Endothelial cell of umbilical vein (primary cell): ENCODE results near the gene SLC10A1. TPM values are rescaled to one million over a fixed set of nuclear protein-coding genes. Genes with fewer than 3 reads are reported as not detected.

Source experiments
- BruUV-seq: library from RNA; stranded (reverse); fragments of 400-500 nt; replicated peaks from 2 replicates; lab custom pipeline; 2021; lab: Mats Ljungman, UMichigan
- CTCF ChIA-PET: fragments of 300-600, 350-600 bp; sonication (Branson Sonifier 250); formaldehyde crosslinking; loops from one replicate; lab custom pipeline; 2021; ENCODE audit warnings: antibody characterized with exemption, inconsistent platforms; lab: Charles Lee
- POLR2A ChIA-PET: fragments of 300-600, 350-600 bp; sonication (Branson Sonifier 250); formaldehyde crosslinking; loops from one replicate; lab custom pipeline; 2021; ENCODE audit warnings: antibody characterized with exemption, inconsistent platforms; lab: Charles Lee
- DNase-seq: peaks from one replicate; pipeline ENCODE4 v3.0.0-alpha.2; 2011; ENCODE audit warnings: low read depth, low spot score
- FAIRE-seq: peaks from 2 replicates; lab custom pipeline; 2011; peaks lifted over from hg19 to GRCh38; lab: Jason Lieb, UNC
- H2AFZ ChIP-seq: 2 replicates; pipeline ENCODE4 v1.6.0; 2012; ENCODE audit warnings: low read depth, low read length, control low read depth, inconsistent platforms
- H3K27ac ChIP-seq: 2 replicates; pipeline ENCODE4 v1.5.1; 2011; ENCODE audit warnings: low read depth, mild to moderate bottlenecking, control low read depth, low read length, moderate library complexity; ENCODE audit not compliant: insufficient read depth
- H3K27me3 ChIP-seq, 2 experiments: 2 replicates each; pipeline versions ENCODE4 v1.6.0 to v1.6.1; 2011; ENCODE audit warnings: low read length in 2 of 2, mixed read lengths in 1 of 2; ENCODE audit not compliant: control insufficient read depth in 2 of 2, insufficient read depth in 2 of 2
- H3K36me3 ChIP-seq, 2 experiments: 2 replicates in 1 of 2; 3 replicates in 1 of 2; pipeline ENCODE4 v1.5.1; 2011; ENCODE audit warnings: low read length in 2 of 2, mild to moderate bottlenecking in 1 of 2, moderate library complexity in 1 of 2; ENCODE audit not compliant: control insufficient read depth in 2 of 2, insufficient read depth in 2 of 2; ENCODE audit errors: extremely low read depth in 1 of 2
- H3K4me1 ChIP-seq: 3 replicates; pipeline ENCODE4 v1.5.1; 2011; ENCODE audit warnings: mild to moderate bottlenecking, low read length; ENCODE audit not compliant: control insufficient read depth, insufficient read depth; ENCODE audit errors: extremely low read depth
- H3K4me2 ChIP-seq: 2 replicates; pipeline ENCODE4 v1.6.1; 2011; ENCODE audit warnings: low read length, control low read depth, mixed read lengths; ENCODE audit not compliant: insufficient read depth
- H3K4me3 ChIP-seq, 3 experiments: fragments of 200-600 bp in 1 of 3; sonication (generic), shearing (Covaris generic) in 1 of 3; replicated peaks in 1 of 3; 2 replicates each; pipeline ENCODE4 v1.5.1; 2011 to 2016; ENCODE audit warnings: control low read depth in 3 of 3, low read length in 3 of 3, mild to moderate bottlenecking in 2 of 3, inconsistent platforms in 1 of 3, low read depth in 1 of 3, moderate library complexity in 1 of 3; ENCODE audit not compliant: insufficient read depth in 1 of 3
- H3K79me2 ChIP-seq: 2 replicates; pipeline ENCODE4 v1.6.0; 2012; ENCODE audit warnings: low read length, inconsistent platforms; ENCODE audit not compliant: control insufficient read depth, insufficient read depth
- H3K9ac ChIP-seq: replicated peaks from 2 replicates; pipeline ENCODE3; 2011; ENCODE audit warnings: low read length, control low read depth; ENCODE audit not compliant: insufficient read depth; ENCODE audit errors: extremely low read depth
- H3K9me1 ChIP-seq: replicated peaks from 3 replicates; pipeline ENCODE4 v1.6.0; 2011; ENCODE audit warnings: mild to moderate bottlenecking, low read length; ENCODE audit not compliant: control insufficient read depth, insufficient read depth; ENCODE audit errors: extremely low read depth
- H3K9me3 ChIP-seq: replicated peaks from 2 replicates; pipeline ENCODE4 v1.5.1; 2012; ENCODE audit warnings: low read length, inconsistent platforms; ENCODE audit not compliant: control insufficient read depth, insufficient read depth
- H4K20me1 ChIP-seq: replicated peaks from 2 replicates; pipeline ENCODE3; 2011; ENCODE audit warnings: mild to moderate bottlenecking, low read length; ENCODE audit not compliant: control insufficient read depth, insufficient read depth; ENCODE audit errors: extremely low read depth
- EZH2 ChIP-seq: IDR thresholded peaks from 2 replicates; pipeline ENCODE4 v1.6.1; 2012; ENCODE audit warnings: borderline replicate concordance, low read depth, mild to moderate bottlenecking, moderate library complexity, low read length, inconsistent platforms; ENCODE audit not compliant: severe bottlenecking
- FOS ChIP-seq: IDR thresholded peaks from 2 replicates; pipeline ENCODE4 v1.6.1; 2011; ENCODE audit warnings: mild to moderate bottlenecking, low read length, moderate library complexity, borderline replicate concordance; ENCODE audit not compliant: insufficient read depth
- GATA2 ChIP-seq: IDR thresholded peaks from 2 replicates; pipeline ENCODE4 v1.7.0; 2011; ENCODE audit warnings: low read depth, mild to moderate bottlenecking, moderate library complexity, mixed read lengths, low read length; ENCODE audit not compliant: insufficient read length, insufficient read depth
- JUN ChIP-seq: IDR thresholded peaks from 2 replicates; pipeline ENCODE4 v1.6.1; 2011; ENCODE audit warnings: borderline replicate concordance, low read depth; ENCODE audit not compliant: insufficient read length, insufficient read depth
- POLR2AphosphoS5 ChIP-seq: IDR thresholded peaks from 2 replicates; pipeline ENCODE4 v1.6.1; 2012; ENCODE audit warnings: low read depth, mild to moderate bottlenecking, control low read depth, low read length, moderate library complexity; ENCODE audit not compliant: insufficient read depth
- dilution Hi-C: fragments of 300-500 bp; cut with MboI; formaldehyde crosslinking; loops from one replicate; pipeline ENCODE4 v1.15.0; 2019; ENCODE audit warnings: low sequenced_read_pairs; ENCODE audit not compliant: extremely low pct_ligation_motif_present
- intact Hi-C: fragments of 100-400 bp; cut with micrococcal nuclease; formaldehyde crosslinking; loops from one replicate; pipeline ENCODE4 v1.10.0; 2022
- polyA plus RNA-seq, 4 experiments: library from polyadenylated mRNA; depleted of rRNA in 3 of 4; stranded (reverse) in 3 of 4; unstranded in 1 of 4; fragments of >200 nt; gene quantifications; 2 replicates each; pipeline versions ENCODE4 v1.2.1 to v1.2.3, GENCODE V29; 2011 to 2012; ENCODE audit warnings: missing spikeins in 1 of 4
- total RNA-seq: library from RNA; stranded (reverse); gene quantifications from 2 replicates; pipeline ENCODE4 v1.2.3, GENCODE V29; 2021

Gene SLC10A1
- total and polyA plus RNA-seq, 2 donors (not counting 3 experiments of a cell fraction or from before 2014, with no cell fraction given): not detected

- Histone ChIP-seq H3K27me3 (no peaks in the 10 kb centered on the region), H3K79me2 (no peaks in the 10 kb centered on the region), H3K9me1 (no peaks in the 10 kb centered on the region), H3K4me3 (no peak overlapping the region), H3K9ac (no peak overlapping the region), H3K4me1 (no peaks in the 10 kb centered on the region), H3K9me3 (no peaks in the 10 kb centered on the region), H2AFZ (no peak overlapping the region), H4K20me1 (no peaks in the 10 kb centered on the region), H3K27ac (no peak overlapping the region), H3K36me3 (no peaks in the 10 kb centered on the region), H3K4me2 (no peak overlapping the region)
- TF ChIP-seq JUN (no peak), POLR2AphosphoS5 (no peak)
- dilution Hi-C loops: no loop called here
- no peak for FAIRE-seq
- no TSS peak for BruUV-seq
- no peak for DNase-seq
- POLR2A ChIA-PET: no interaction called here
- intact Hi-C loops: no loop called here
- CTCF ChIA-PET: interaction anchor here (1.0 to 1.2 kb wide), 2 partner anchors 19 to 278 kb away, joined by 3 to 4 read pairs; no protein-coding TSS in a partner anchor
Measured at GRCh38 chr14:69750495-69750894, 46.5 kb downstream of the SLC10A1 start.

GRCh38 chr14:69749956-69750355, 47.1 kb downstream of the SLC10A1 start:
- dilution Hi-C loops: no loop called here
- Histone ChIP-seq H3K4me1 (no peaks in the 10 kb centered on the region), H2AFZ (no peak overlapping the region), H3K4me3 (no peak overlapping the region), H3K27ac (no peak overlapping the region), H3K36me3 (no peaks in the 10 kb centered on the region), H3K27me3 (no peaks in the 10 kb centered on the region), H3K79me2 (no peaks in the 10 kb centered on the region), H3K9me1 (no peaks in the 10 kb centered on the region), H3K4me2 (no peak overlapping the region), H3K9ac (no peak overlapping the region), H4K20me1 (no peaks in the 10 kb centered on the region), H3K9me3 (no peaks in the 10 kb centered on the region)
- ChIA-PET CTCF (interaction anchor here (1.0 to 1.2 kb wide), 2 partner anchors 19 to 278 kb away, joined by 3 to 4 read pairs; no protein-coding TSS in a partner anchor), POLR2A (no interaction called here)
- no peak for FAIRE-seq
- TF ChIP-seq POLR2AphosphoS5 (no peak), GATA2 (no peak), FOS (no peak), EZH2 (no peak)
- intact Hi-C loops: no loop called here
- BruUV-seq: no TSS peak
- DNase-seq: no peak
